Right lobe of liver (tissue), 4 donors: ENCODE data around the gene PLAGL2.

Source experiments
- POLR2A ChIP-seq: fragments of 450-650 bp; IDR thresholded peaks from one replicate; pipeline ENCODE4 v1.6.1; 2017; ENCODE audit warnings: antibody characterized with exemption, mild to moderate bottlenecking
- TF ChIP-seq, protein P1 (sequence below), 4 donors: fragments of 200-600 bp in 3 of 4; fragments of 450-650 bp in 1 of 4; IDR thresholded peaks; one replicate each; pipeline versions ENCODE4 v1.5.1 to v1.8.0; 2016 to 2022; ENCODE audit warnings: antibody characterized with exemption in 4 of 4, mild to moderate bottlenecking in 2 of 4
- donor health status: DM: no; HTN: no; CAD: no.
- donor health status: DM: no; HTN: no; CAD: no.
- donor health status: DM: no; HTN: yes; CAD: no.

- TF ChIP-seq, protein P1, sequence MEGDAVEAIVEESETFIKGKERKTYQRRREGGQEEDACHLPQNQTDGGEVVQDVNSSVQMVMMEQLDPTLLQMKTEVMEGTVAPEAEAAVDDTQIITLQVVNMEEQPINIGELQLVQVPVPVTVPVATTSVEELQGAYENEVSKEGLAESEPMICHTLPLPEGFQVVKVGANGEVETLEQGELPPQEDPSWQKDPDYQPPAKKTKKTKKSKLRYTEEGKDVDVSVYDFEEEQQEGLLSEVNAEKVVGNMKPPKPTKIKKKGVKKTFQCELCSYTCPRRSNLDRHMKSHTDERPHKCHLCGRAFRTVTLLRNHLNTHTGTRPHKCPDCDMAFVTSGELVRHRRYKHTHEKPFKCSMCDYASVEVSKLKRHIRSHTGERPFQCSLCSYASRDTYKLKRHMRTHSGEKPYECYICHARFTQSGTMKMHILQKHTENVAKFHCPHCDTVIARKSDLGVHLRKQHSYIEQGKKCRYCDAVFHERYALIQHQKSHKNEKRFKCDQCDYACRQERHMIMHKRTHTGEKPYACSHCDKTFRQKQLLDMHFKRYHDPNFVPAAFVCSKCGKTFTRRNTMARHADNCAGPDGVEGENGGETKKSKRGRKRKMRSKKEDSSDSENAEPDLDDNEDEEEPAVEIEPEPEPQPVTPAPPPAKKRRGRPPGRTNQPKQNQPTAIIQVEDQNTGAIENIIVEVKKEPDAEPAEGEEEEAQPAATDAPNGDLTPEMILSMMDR (IDR thresholded peaks at IDR 0.05): peak in 2 of 4 donors; percentile 24 to 37
- TF ChIP-seq POLR2A: no peak
Observed at GRCh38 chr20:32155017-32155981, 52.2 kb downstream of the PLAGL2 start.
